Measurements from ENCODE around the gene CCDC6.
A peak's percentile ranks its signal among the peaks of the same experiment; 100 is the strongest.

Gene CCDC6

DNA sequence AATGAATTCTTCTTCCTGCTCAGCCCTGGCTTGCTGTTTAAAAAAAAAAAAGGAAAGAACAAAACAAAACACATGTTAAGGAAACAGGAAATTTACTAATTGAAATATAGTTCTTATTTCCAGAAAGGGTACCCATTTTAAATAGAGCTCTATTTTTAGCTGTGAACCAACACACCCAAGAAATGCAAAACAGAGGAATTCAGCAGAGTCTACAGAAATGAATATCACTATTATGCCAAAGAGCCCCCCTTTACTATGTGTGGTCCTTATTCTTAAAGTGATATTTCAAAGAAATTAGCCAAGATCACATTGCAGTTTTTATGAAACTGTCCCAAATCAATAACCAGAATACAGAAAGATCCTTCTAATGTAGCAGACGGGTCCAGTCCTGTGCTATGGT lies 53.7 kb downstream of the CCDC6 start:
- DNase-seq (ENCODE audit: low read depth in 3 of 3) = no peak

DNA sequence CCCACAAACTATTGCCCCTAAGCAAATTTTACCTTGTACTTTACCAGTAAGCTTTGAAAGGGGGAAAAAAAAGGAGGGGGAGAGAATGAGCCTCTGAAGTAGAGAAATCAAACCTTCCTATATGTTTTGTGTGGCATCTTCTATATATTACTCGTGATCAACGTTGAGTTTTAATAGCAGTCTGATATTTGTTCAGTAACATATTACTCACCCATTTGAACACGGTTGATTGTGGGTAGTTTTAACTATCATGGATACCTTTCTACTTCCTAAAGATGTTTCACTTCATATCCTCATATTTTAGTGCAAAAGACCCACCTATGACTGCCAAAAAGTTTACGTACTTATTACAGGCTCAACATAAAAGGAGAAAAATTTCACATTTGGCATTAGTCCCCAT lies 54.5 kb downstream of the CCDC6 start:
- no peak for DNase-seq (ENCODE audit: low read depth in 3 of 3)

DNA sequence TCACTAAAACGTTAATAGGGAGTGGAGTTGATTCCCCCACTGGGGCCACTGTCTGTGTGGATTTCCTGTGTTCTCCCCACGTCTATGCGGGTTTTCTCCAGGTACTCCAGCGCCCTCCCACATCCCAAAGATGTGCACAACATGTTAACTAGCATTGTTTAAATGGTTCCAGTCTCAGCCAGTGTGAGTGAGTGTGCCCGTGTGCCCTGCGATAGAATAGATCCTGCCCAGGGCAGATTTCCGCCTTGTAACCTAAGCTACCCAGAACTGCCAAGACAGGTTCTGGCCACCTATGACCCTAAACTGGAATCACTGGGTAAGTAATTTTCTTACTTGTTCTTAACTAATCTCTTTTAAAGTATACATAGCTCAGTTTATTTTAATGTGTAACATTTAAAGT lies 58.5 kb downstream of the CCDC6 start:
- no peak for DNase-seq (ENCODE audit: low read depth in 3 of 3)

DNA sequence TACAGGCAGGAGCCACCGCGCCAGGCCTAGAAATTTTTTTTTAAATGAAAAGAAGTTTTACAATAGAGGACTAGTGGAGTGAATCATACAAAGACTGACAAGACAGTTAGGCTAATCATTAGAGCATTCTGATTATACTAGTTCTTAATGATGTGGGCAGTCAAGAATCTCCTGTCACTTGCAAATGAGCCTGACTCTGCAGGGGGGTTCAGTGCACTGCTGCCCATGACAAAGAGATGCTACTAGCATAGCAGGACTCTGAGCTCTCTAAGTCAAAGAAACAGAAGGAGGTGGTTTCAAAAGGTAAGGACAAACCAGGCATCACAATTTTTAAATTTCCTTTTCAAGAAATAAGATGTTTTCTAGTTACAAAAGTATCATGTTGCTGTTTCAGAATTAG lies 59.0 kb downstream of the CCDC6 start:
- no peak for DNase-seq (ENCODE audit: low read depth in 3 of 3)

DNA sequence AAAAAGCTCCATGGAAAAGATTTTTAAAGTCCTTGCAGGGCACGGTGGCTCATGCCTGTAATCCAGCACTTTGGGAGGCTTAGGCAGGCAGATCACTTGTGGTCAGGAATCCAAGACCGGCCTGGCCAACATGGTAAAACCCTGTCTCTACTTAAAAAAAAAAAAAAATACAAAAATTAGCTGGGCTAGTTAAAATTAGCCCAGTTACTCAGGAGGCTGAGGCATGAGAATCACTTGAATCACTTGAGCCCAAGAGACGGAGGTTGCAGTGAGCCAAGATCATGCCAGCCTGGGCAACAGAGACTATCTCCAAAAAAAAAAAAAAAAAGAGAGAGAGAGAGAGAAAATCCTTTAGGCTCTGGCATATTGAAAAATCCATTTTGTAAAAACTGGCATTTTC lies 61.9 kb downstream of the CCDC6 start:
- DNase-seq (ENCODE audit: low read depth in 3 of 3) = no peak

DNA sequence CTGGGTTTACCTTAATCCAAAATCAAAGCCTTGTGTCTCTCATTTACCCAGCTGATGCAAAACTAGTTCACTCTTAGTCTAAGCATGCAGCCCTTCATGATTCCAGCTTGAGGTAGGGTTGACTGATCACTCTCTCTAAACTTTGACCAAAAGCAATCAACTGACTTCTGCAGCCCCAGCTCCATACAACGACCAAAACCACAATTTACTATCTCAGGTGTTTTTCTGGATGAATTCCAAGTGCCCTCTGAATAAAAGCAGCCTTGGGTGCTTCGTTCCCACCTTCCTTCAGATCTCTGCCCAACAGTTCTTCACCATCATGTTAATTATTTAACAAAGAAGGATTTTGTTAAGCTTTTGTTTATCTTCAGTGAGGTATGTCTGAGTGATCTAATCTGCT lies 62.6 kb downstream of the CCDC6 start:
- no peak for DNase-seq (ENCODE audit: low read depth in 3 of 3)

DNA sequence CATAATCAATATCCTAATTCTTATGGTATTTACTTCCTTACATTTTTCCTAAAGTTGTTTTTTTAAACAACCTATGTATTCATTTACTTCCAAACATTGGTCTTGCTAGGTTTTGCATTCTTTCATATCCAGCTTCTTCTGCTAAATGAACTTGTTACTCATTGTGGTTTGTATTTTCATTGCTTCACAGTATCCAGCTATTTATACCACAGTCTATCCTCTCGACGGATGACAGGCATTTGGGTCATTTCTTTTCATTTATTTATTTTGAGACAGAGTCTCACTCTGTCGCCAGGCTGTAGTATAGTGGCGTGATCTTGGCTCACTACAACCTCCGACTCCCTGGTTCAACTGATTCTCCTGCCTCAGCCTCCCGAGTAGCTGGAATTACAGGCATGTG lies 66.8 kb downstream of the CCDC6 start:
- DNase-seq (ENCODE audit: low read depth in 3 of 3) = no peak

DNA sequence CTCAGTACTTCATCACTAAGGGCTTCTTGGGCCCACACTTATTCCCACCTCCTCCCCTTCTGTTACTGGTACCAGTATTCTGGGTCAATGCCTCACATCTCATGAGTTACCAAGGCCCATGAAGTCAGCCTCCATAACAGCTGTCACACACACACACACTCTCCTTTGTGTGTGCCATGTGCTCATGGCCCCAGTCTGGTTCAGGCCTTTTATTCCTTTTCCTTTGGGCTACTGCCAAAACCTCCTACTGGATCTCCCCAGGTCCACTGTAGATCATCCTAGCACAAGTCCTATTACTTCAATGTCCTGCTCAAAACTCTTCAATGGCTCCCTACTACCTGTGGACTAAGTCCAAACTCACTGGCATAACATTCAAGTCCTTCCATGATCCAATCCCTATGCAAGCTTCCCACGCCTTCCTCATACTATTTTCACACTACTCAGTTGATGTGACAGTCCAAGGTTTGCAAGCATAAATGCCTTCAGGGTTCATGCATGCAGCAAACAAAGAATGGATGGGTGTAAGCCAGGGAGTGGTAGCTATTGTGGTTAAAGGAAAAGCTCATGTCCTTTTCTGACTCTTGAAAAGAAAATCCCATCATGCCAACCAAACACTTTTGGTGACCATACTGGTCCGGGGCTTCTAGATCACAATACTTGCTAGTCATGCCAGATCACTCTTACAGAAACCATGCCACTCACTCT lies 68.1 kb downstream of the CCDC6 start:
- DNase-seq (ENCODE audit: low read depth in 3 of 3) = no peak

DNA sequence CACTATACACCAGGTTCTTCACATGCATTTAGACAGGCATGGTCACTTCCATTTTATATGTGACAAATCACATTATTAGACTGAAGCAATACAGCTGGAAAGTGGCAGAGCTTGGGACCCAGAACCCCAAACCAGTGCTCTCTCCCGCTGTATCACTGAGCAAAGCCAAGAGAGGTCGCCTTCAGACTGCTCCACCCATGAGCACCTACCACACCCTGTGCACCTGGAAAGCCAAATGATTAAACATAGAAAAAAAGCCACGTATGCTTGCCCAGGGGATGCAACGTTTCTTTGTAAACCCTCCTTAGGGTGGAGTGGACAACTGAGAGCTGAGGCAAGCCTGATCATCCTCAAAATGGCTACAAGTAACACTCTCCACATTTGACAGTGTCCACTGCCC lies 72.5 kb downstream of the CCDC6 start:
- no peak for DNase-seq (ENCODE audit: low read depth in 3 of 3)

DNA sequence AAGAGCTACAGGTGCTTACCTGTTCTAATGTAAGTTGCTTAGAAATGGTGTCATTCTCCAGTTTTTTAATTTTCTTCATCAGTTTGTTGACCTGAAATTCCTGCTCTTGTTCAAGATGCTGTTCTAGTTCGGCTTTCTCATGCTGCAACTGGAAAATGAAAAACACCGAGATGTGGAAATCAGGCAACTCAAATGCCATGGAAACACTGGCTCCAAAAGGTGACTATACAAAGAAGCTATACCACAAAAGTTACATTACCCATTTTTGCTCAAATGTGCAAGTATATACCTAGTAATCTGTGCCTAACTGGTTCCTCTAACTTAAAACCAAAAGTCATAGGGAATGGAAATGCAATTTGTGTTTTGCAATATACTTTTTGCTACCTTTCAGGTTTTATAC lies 73.8 kb downstream of the CCDC6 start:
- DNase-seq (ENCODE audit: low read depth in 3 of 3) = no peak

DNA sequence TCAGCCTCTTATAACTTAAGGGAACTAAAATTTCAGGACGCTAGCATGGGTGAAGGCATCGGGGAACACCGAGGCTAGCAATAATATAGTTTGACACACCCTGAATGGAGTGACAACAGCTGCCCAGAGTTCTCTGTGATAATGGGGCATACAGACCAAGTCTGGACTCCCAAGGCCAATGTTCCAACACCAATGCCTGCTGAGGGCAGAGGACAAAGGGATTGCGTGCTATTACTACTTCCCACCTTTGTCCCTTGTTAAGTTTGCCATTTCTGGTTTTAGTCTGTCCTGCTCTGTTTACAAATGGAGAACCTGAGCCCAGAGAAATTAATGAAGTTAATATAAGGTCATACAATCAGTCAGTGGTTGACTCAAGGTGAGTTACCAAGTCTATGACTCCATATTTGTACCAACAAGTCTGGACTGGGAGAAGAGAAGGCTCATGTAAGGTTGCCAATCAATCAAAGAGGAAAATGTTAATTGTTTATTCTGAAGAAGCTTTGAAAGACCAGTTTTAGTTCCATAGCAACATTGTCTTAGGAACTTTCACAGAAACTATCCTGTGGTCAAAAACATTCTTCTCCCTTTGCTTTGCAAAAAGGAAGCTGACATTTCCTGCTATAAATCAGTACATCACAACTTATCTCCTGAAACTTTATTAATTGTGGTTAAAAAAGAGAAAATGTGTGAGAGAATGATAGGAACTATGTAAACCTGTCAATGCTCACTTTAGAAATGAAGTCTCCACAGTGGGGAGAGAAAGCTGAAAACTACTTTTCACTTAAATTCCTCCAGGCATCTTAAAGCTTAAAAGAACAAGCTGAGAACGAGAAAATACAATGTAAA lies 74.5 kb downstream of the CCDC6 start:
- no peak for DNase-seq (ENCODE audit: low read depth in 3 of 3)

DNA sequence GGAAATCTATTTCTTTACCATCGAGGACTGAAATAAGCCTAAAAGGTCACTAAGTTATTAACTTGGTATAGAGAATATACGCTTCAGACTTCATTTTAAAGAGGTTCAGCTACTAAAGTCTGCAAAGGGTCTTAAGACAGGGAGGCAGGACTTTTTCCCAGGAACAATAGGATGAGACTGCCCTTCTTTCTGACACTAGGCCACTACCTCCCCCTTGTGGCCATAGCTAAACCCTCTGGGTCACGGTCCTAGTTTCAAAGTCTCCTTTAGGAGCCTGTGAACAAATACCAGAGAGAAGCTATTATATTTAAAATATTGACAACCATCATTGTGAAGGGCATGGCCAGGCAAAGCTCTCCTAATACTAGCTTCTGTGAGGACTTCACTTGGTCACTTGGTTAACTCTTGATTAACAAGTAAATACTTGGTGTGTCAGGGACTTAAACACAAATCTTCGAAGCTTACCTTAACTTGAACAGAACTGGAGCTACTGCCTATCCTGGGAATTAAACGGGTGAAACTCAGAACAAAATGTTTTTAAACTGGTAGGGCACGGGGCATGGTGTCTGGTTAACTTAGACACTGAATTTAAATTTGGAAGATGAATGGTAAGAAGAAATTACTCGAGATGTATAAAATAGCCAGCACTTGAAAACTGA lies 75.6 kb downstream of the CCDC6 start:
- DNase-seq (ENCODE audit: low read depth in 3 of 3) = peak in 1 of 3 donors; percentile 19

DNA sequence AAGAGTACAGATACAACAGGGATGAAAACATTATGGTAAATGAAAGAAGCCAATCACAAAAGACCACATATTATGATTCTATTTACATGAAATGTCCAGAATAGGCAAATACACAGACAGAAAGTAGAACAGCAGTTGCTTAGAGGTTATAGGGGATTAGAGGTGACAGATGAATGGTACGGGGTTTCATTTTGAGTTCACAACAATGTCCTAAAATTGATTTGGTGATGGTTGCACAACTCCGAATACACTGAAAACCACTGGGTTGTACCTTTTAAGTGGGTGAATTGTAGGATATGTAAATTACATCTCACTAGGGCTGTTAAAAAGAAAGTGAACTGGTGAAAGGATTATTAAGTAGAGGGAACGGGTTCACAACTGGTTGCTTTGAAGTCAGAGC lies 76.8 kb downstream of the CCDC6 start:
- no peak for DNase-seq (ENCODE audit: low read depth in 3 of 3)

DNA sequence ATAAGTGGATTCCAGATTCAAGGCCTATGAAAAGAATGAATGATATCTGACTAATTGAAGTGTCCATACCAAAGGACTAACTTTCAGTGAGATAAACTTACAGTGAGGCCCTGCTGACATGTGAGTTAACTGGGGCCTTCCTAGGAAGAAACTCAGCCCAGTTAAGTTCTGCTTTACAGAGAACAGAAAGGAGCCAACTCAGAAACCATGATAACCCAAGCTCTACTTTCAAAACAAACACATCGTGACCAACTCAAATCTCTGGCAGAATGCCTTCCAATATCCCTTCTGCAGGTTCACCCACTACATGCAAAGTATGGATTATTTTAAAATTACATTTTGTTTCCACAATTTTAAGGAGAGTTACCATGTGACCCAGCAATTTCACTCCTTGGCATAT lies 77.3 kb downstream of the CCDC6 start:
- DNase-seq (ENCODE audit: low read depth in 3 of 3) = no peak

DNA sequence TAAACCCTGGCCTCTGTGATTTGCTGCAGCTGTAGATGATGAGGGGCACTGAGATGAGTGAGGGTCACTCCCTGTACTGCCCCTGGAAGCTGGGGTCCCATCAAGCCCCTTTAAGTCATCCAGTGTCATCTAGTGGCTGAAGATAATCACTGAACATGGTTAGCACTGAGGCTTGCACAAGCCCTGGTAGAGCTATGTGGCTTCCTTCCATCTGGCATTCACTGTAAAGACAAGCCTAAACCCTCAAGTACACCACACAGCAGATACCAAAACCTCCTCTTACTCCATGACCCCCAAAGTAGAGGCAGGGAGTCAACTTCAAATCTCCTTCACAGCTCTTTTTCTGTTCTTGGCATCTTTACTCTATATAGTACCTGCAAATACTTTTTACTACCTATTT lies 80.4 kb downstream of the CCDC6 start:
- no peak for DNase-seq (ENCODE audit: low read depth in 3 of 3)

DNA sequence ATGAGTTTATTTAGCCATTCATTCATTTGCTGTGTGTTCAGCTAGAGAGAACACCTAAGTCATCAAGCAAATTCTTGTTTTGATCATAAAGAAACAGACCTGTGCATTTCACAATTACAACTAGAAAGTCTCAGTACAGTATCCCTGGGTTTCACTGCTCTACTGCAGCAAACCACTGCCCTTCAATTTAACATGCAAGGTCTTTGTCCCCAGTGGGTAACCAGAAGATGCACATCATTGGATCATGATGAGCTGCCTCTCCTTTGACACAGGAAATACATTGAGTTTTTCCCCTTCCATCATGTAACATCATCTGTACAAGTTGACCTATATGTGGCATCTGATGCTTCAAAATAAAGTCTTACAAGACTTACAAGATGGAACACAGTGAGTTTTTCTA lies 82.6 kb downstream of the CCDC6 start:
- DNase-seq (ENCODE audit: low read depth in 3 of 3) = no peak

DNA sequence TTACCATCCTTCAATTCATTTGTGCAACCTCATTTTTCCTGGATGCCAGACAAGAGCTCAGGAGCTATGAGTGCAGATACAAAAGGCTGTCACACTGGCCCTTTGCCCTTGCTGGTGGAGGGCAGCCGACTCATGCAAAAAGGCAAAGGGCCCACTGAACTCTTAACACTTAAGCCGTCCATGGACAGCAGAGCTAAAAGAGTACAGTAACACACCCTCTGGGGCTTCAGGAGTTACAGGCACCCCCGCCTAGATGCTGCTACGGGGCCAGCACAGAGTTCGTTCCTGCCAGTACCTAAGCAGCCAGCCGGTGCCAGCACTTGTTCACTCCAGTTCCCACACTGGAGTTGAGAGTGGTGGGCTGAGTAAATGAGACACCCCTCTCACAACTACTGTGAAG lies 83.2 kb downstream of the CCDC6 start:
- no peak for DNase-seq (ENCODE audit: low read depth in 3 of 3)

DNA sequence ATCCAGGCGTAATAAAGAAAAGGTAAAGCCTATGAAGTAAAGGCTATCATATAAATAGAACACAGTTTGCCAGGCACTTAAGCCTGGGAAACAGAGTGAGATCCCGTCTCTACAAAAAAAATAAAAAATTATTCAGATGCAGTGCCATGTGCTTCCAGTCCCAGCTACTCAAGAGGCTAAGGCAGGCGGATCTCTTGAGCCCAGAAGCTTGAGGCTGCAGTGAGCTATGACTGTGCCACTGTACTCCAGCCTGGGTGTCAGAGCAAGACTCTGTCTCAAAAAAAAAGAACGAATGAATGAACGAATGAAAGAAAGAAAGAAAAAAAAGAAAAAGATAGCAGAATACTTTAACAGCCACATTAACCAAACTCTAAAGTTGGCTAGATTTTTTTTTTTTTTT lies 85.9 kb downstream of the CCDC6 start:
- DNase-seq (ENCODE audit: low read depth in 3 of 3) = no peak

DNA sequence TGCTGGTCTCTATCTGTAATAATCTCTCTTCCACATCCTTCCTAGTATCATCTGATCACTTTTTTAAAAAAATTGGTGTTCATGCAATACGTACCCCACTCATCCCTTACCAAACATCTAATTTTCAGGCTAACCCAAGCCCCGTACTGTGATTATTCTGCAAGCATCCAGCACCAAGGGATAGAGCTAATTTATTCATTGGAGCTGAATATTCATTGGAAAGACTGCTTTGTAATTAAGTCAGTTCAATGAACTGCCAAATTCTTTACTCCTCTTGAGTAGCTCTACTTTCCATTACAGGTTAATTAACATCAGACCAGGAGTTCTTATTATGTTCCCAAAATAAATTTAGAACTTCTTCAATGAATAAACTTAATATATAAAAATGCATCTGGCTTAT lies 86.7 kb downstream of the CCDC6 start:
- DNase-seq (ENCODE audit: low read depth in 3 of 3) = no peak

DNA sequence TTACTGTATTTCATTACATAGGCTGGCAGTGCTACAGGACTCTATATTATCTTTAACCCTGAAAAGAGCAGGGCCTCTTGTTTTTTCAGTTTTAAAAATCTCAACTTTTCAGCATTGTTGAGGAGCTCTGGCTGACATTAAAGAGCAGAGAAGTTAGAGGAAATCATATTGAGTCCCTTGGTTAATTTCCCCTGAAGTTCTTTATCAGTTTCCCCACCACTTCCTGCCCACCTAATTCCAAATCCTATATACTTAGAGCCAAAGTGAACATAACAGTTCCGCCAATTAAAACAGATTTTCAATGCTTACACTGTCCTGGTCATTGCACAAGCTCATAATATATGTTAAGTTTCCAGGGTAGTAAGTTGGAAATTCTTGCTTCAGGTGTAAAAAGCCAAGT lies 87.1 kb downstream of the CCDC6 start:
- DNase-seq (ENCODE audit: low read depth in 3 of 3) = no peak

DNA sequence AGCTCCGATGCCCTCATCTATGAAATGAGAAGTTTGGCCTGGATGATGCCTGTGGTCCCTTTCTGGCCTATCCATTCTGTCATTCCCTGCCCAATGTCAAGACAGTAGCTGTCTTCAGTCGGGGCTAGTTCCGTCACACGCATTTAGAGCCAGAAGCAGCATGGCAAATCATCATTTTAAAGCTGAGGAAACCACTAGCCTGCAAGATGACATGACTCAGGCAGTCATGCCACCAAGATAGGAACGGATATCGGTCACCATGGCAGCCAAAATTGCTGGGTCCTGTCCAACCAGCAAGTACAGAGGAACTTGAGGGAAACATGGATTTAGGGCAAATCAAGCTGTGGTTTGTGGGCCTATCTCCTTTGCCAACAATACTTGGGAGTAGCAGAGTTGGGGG lies 88.6 kb downstream of the CCDC6 start:
- DNase-seq (ENCODE audit: low read depth in 3 of 3) = no peak

DNA sequence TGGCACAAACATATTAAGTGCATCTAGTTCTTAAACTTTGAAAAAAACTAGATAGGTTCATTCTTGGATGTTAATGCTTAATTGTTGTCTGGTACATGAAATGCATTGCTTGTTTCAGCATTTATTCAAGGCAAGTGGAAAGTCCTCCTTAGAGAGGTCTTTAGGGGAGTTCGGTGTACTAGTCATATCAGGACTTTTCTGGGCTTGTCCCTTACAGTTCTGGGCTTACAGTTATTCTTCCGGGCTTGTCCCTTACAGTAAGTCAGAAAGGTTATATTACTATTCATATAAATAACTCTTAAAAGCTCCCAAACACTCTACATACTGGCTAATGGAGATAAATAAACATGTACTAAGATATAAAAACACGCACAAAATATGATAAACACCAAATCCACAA lies 91.5 kb downstream of the CCDC6 start:
- no peak for DNase-seq (ENCODE audit: low read depth in 3 of 3)

DNA sequence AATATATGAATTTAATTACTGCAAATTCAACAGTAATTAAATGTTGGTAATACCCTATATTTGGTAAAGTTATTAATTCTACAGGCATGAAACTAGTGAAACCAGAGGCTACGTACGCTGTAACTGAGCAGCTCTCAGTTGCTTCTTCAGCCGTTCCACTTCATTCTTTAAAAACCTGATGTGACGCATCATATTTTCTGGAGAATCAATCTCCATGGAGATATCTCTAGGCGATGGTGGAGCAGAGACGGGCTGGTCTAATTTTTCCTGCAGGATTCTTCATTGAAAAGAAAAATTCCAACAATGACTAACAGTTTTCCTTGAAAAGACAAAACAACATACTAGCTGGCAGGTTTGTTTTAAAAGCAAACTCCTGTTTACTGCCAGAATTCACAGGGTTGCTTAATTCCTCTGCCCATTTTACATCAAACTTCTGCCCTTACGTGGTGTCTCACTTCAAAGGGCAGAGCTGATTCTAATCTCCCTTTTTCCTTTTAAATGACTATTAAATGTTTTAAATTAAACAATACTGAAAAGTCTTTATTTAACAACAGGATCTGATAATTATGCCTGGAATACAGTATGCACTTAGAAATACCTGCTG lies 93.7 kb downstream of the CCDC6 start:
- no peak for DNase-seq (ENCODE audit: low read depth in 3 of 3)
